ENCODE results near the gene RFESD.

GRCh38 chr5:95626701-95627100, 19.9 kb upstream of the RFESD start:
- TF ChIP-seq CTCF (IDR thresholded peaks at IDR 0.05; ENCODE audit: poor library complexity) (no peak), EZH2phosphoT487 (IDR thresholded peaks at IDR 0.05; ENCODE audit: low read depth, severe bottlenecking, unreplicated experiment) (no peak), EZH2 (IDR thresholded peaks at IDR 0.05; ENCODE audit: borderline replicate concordance) (no peak)
